B cell (primary cell): ENCODE data around the gene MRPS9. TPM values are rescaled to one million over a fixed set of nuclear protein-coding genes. Genes with fewer than 3 reads are reported as not detected.
A peak's percentile ranks its signal among the peaks of the same experiment; 100 is the strongest.

Source experiments
- ATAC-seq: fragments of 200-7000 bp; cut with Tn5 transposase; one replicate; pipeline ENCODE4 v1.10.0; 2021; ENCODE audit warnings: low read depth, mild to moderate bottlenecking, moderate number of reproducible peaks, moderate library complexity
- CTCF ChIA-PET: fragments of 350-600 bp; sonication (Branson Sonifier 250); formaldehyde crosslinking; loops from one replicate; lab custom pipeline; 2021; ENCODE audit warnings: antibody characterized with exemption, inconsistent platforms; lab: Charles Lee
- POLR2A ChIA-PET: fragments of 350-600 bp; sonication (Branson Sonifier 250); formaldehyde crosslinking; loops from one replicate; lab custom pipeline; 2021; ENCODE audit warnings: antibody characterized with exemption; lab: Charles Lee
- DNase-seq: peaks from one replicate; pipeline ENCODE4 v3.0.0; 2013
- H2AFZ ChIP-seq: 2 replicates; pipeline ENCODE4 v1.6.1; 2012; ENCODE audit warnings: mild to moderate bottlenecking, low read depth, low read length; ENCODE audit not compliant: insufficient read depth, poor library complexity, severe bottlenecking
- H3K27ac ChIP-seq, 2 donors: 1 replicate in 1 of 2; 2 replicates in 1 of 2; pipeline ENCODE4 v1.5.1; 2012 to 2013; ENCODE audit warnings: low read length in 2 of 2, mild to moderate bottlenecking in 2 of 2, moderate library complexity in 1 of 2
- H3K27me3 ChIP-seq, 4 experiments: fragments of 200-600 bp in 1 of 4; sonication (generic) in 1 of 4; replicated peaks in 1 of 4; 1 replicate in 2 of 4; 2 replicates in 2 of 4; pipeline versions ENCODE4 v1.6.1 to v1.7.0; 2013 to 2016; ENCODE audit warnings: low read length in 3 of 4, mild to moderate bottlenecking in 2 of 4, mixed read lengths in 1 of 4, moderate library complexity in 1 of 4; ENCODE audit not compliant: insufficient read depth in 4 of 4, control insufficient read depth in 3 of 4; ENCODE audit errors: control extremely low read depth in 1 of 4
- H3K36me3 ChIP-seq, 2 experiments: replicated peaks in 1 of 2; 1 replicate in 1 of 2; 2 replicates in 1 of 2; pipeline versions ENCODE4 v1.6.1 to v1.7.1; 2013; ENCODE audit warnings: low read length in 1 of 2; ENCODE audit not compliant: insufficient read depth in 2 of 2, control insufficient read depth in 1 of 2; ENCODE audit errors: control extremely low read depth in 1 of 2, extremely low read depth in 1 of 2
- H3K4me1 ChIP-seq, 2 donors: fragments of 200-600 bp in 1 of 2; sonication (generic) in 1 of 2; 1 replicate in 1 of 2; 2 replicates in 1 of 2; pipeline versions ENCODE4 v1.5.1 to v1.6.1; 2013 to 2017; ENCODE audit warnings: low read length in 2 of 2; ENCODE audit not compliant: control insufficient read depth in 2 of 2, insufficient read depth in 2 of 2
- H3K4me2 ChIP-seq: replicated peaks from 2 replicates; pipeline ENCODE3; 2012; ENCODE audit warnings: mild to moderate bottlenecking, low read depth, low read length; ENCODE audit not compliant: poor library complexity, severe bottlenecking
- H3K4me3 ChIP-seq, 5 experiments: fragments of 200-600 bp in 1 of 5; sonication (generic) in 1 of 5; 1 replicate in 3 of 5; 2 replicates in 2 of 5; pipeline versions ENCODE4 v1.5.1 to v1.7.0; 2011 to 2016; ENCODE audit warnings: low read length in 4 of 5, mild to moderate bottlenecking in 4 of 5, low read depth in 2 of 5, control low read depth in 1 of 5, moderate library complexity in 1 of 5; ENCODE audit not compliant: insufficient read depth in 1 of 5; ENCODE audit errors: control extremely low read depth in 1 of 5, extremely low read depth in 1 of 5
- H3K79me2 ChIP-seq: fragments of 200-600 bp; sonication (generic); one replicate; pipeline ENCODE4 v1.6.0; 2016; ENCODE audit warnings: low read length; ENCODE audit not compliant: control insufficient read depth, insufficient read depth
- H3K9ac ChIP-seq: fragments of 200-600 bp; sonication (generic); 2 replicates; pipeline ENCODE4 v1.6.1; 2017; ENCODE audit warnings: mild to moderate bottlenecking, low read length, moderate library complexity
- H3K9me3 ChIP-seq, 3 donors: one replicate each; pipeline versions ENCODE4 v1.6.1 to v1.7.1; 2013; ENCODE audit warnings: low read length in 2 of 3; ENCODE audit not compliant: control insufficient read depth in 2 of 3, insufficient read depth in 1 of 3; ENCODE audit errors: control extremely low read depth in 1 of 3
- H4K20me1 ChIP-seq: 2 replicates; pipeline ENCODE4 v1.6.0; 2012; ENCODE audit warnings: mild to moderate bottlenecking, low read length; ENCODE audit not compliant: insufficient read depth, control insufficient read depth, poor library complexity, severe bottlenecking
- H3K27ac Mint-ChIP-seq: one replicate; pipeline ENCODE4 v1.8.0; 2021; ENCODE audit warnings: mixed read lengths
- H3K27me3 Mint-ChIP-seq: one replicate; pipeline ENCODE4 v1.8.0; 2021; ENCODE audit warnings: mixed read lengths
- H3K4me1 Mint-ChIP-seq: one replicate; pipeline ENCODE4 v1.8.0; 2021; ENCODE audit warnings: mixed read lengths
- H3K4me3 Mint-ChIP-seq: one replicate; pipeline ENCODE4 v1.8.0; 2021; ENCODE audit warnings: mixed read lengths
- H3K9me3 Mint-ChIP-seq: one replicate; pipeline ENCODE4 v1.8.0; 2022; ENCODE audit warnings: mixed read lengths; ENCODE audit not compliant: insufficient read depth
- EZH2 ChIP-seq: IDR thresholded peaks from 2 replicates; pipeline ENCODE4 v1.6.1; 2012; ENCODE audit warnings: borderline replicate concordance, low read depth, mild to moderate bottlenecking, moderate library complexity, low read length; ENCODE audit not compliant: insufficient read depth, poor library complexity, severe bottlenecking
- WGBS: methylation state at CpG from one replicate; pipeline ENCODE4 v1.1.5; 2013; ENCODE audit warnings: missing lambda C conversion rate; ENCODE audit not compliant: insufficient coverage; 5-methylcytosine and 5-hydroxymethylcytosine counted together
- intact Hi-C: fragments of 100-400 bp; cut with micrococcal nuclease; formaldehyde crosslinking; loops from one replicate; pipeline ENCODE4 v1.10.0; 2022
- polyA plus RNA-seq: library from polyadenylated mRNA; depleted of rRNA; stranded (reverse); fragments of >200 nt; gene quantifications from 2 replicates; pipeline ENCODE4 v1.2.3, GENCODE V29; 2012
- total RNA-seq, 2 donors: library from RNA; stranded (reverse); fragments of 120-200 nt in 1 of 2; gene quantifications; 1 replicate in 1 of 2; 2 replicates in 1 of 2; pipeline versions ENCODE4 v1.2.3 to v1.2.4, GENCODE V29; 2013 to 2022
- TF ChIP-seq, protein P1 (sequence below): fragments of 200-600 bp; IDR thresholded peaks from one replicate; pipeline ENCODE4 v1.8.0; 2022; ENCODE audit warnings: antibody characterized with exemption, mild to moderate bottlenecking

The MRPS9 gene
- total and polyA plus RNA-seq, 2 donors (not counting 1 experiment from before 2014, with no cell fraction given) = 13.0 to 19.8 TPM

DNA sequence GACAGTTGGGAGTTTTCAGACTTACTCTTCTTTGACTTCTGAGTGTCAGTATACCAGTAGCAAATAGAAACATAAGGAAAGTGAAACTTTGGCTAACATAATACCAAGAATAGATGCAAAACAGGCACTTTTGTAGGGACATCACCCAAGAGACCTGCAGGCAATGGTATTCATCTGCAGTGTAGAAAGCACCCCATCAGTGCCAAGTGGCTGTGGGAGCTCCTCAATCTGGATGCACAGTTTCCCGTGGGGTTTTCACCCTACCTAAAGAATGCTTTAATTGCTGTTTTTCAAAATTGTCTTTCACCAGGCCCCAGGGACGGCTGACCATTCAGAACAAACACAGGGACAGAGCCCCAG is 107.1 kb downstream of the MRPS9 start:
- POLR2A ChIA-PET = interaction anchor here (1.0 kb wide), 1 partner anchor 15 kb away, joined by 7 read pairs; no protein-coding TSS in a partner anchor
- intact Hi-C loops = loop anchor here (5.0 kb wide), 2 partner anchors 32 to 108 kb away; partner anchors contain the start of gene MRPS9
- no peak for ATAC-seq
- H2AFZ ChIP-seq = peak overlapping the region; percentile 91
- peaks cover 0 to 7% (median 0%) of the 10 kb centered on the region in 4 experiments for H3K27me3 ChIP-seq
- H3K27ac ChIP-seq = no peak overlapping the region
- H3K4me2 ChIP-seq = peak overlapping the region; percentile 82
- peaks cover 30% of the 10 kb centered on the region for H3K4me1 Mint-ChIP-seq
- no peaks in the 10 kb centered on the region for H4K20me1 ChIP-seq
- peak overlapping the region in 2 of 5 experiments; percentile 66 to 78 for H3K4me3 ChIP-seq
- peak; percentile 31 for DNase-seq
- no peak for TF ChIP-seq EZH2
- TF ChIP-seq, protein P1, sequence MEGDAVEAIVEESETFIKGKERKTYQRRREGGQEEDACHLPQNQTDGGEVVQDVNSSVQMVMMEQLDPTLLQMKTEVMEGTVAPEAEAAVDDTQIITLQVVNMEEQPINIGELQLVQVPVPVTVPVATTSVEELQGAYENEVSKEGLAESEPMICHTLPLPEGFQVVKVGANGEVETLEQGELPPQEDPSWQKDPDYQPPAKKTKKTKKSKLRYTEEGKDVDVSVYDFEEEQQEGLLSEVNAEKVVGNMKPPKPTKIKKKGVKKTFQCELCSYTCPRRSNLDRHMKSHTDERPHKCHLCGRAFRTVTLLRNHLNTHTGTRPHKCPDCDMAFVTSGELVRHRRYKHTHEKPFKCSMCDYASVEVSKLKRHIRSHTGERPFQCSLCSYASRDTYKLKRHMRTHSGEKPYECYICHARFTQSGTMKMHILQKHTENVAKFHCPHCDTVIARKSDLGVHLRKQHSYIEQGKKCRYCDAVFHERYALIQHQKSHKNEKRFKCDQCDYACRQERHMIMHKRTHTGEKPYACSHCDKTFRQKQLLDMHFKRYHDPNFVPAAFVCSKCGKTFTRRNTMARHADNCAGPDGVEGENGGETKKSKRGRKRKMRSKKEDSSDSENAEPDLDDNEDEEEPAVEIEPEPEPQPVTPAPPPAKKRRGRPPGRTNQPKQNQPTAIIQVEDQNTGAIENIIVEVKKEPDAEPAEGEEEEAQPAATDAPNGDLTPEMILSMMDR = no peak
- peak overlapping the region; percentile 85 for H3K27ac Mint-ChIP-seq
- CTCF ChIA-PET = interaction anchor here (0.6 to 5.0 kb wide), 5 partner anchors 24 to 93 kb away, joined by 3 to 32 read pairs (median 3); no protein-coding TSS in a partner anchor
- H3K4me3 Mint-ChIP-seq = peak overlapping the region; percentile 97
- no CpG with 5 or more reads among the region's 2 CpGs for WGBS
- H3K4me1 ChIP-seq = peaks cover 17 to 24% of the 10 kb centered on the region in 2 donors
- no peaks in the 10 kb centered on the region for H3K9me3 Mint-ChIP-seq
- no peaks in the 10 kb centered on the region for H3K79me2 ChIP-seq
- H3K9me3 ChIP-seq = no peaks in the 10 kb centered on the region
- H3K27me3 Mint-ChIP-seq = no peaks in the 10 kb centered on the region
- peak overlapping the region; percentile 74 for H3K9ac ChIP-seq
- H3K36me3 ChIP-seq = no peaks in the 10 kb centered on the region

DNA sequence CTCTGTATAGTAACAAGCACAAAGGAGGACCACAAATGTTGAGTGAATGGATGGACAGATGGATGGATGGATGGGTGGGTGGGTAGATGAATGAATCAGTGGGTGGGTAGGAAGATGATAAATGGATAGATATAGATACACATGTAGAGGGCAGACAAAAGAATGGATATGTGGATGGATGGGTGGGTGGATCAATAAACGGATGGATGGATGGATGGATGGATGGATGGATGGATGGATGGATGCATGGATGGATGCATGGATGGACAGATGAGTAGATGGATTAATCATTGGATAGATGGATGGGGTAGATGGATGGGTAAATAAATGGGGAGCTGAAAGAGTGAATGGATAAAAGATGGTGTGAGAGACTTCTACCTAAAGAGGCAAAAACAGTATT is 111.4 kb downstream of the MRPS9 start:
- TF ChIP-seq EZH2 = no peak
- TF ChIP-seq, protein P1 = no peak
- 94% methylated on average over 1 of the region's 1 CpG for WGBS
- no peaks in the 10 kb centered on the region for H3K9me3 ChIP-seq
- no peak for DNase-seq
- no peak overlapping the region for H3K27ac ChIP-seq
- ChIA-PET CTCF (interaction anchor here (0.8 to 1.6 kb wide), 3 partner anchors 31 to 87 kb away, joined by 3 to 5 read pairs (median 5); no protein-coding TSS in a partner anchor), POLR2A (no interaction called here)
- H2AFZ ChIP-seq = no peak overlapping the region
- peaks cover 8% of the 10 kb centered on the region for H3K27me3 Mint-ChIP-seq
- ATAC-seq = no peak
- H3K9me3 Mint-ChIP-seq = no peaks in the 10 kb centered on the region
- no peak overlapping the region for H3K4me2 ChIP-seq
- H3K4me3 Mint-ChIP-seq = no peak overlapping the region
- H3K4me3 ChIP-seq = no peak overlapping the region
- no peaks in the 10 kb centered on the region for H4K20me1 ChIP-seq
- no peak overlapping the region for H3K9ac ChIP-seq
- intact Hi-C loops = no loop called here
- H3K4me1 ChIP-seq = peaks cover 12% of the 10 kb centered on the region in 2 donors
- no peaks in the 10 kb centered on the region for H3K36me3 ChIP-seq
- no peaks in the 10 kb centered on the region for H3K79me2 ChIP-seq
- peaks cover 0 to 13% (median 0%) of the 10 kb centered on the region in 4 experiments for H3K27me3 ChIP-seq
- no peak overlapping the region for H3K27ac Mint-ChIP-seq
- peaks cover 10% of the 10 kb centered on the region for H3K4me1 Mint-ChIP-seq
